ENCODE data around the gene PROKR2. TPM values are rescaled to one million over a fixed set of nuclear protein-coding genes. Genes with fewer than 3 reads are reported as not detected.

PROKR2 gene
- total RNA-seq, 2 donors from 2014 or later: not detected

DNA sequence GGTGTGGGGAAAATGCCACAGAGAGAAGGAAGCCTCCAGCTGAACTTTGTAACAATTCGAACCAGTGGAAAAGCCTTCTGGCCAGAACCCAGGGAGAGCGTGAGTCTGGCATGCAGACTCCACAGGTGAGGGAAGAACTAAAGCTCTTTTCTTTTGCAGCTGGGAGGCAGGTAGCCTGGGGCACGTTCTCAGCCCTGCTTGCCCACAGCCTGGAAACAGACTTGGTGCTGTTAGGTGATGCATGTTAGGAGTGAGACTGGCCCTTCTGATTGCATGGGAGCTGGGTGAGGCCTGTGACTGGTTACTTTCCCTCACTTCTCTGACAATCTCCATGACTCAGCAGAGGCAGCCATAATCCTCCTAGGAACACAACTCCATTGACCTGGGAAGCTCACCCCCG is 34.2 kb downstream of the PROKR2 start:
- Histone ChIP-seq H3K27ac (no peak overlapping the region), H3K4me3 (no peak overlapping the region), H3K9me3 (no peaks in the 10 kb centered on the region), H3K4me1 (no peaks in the 10 kb centered on the region), H3K9ac (ENCODE audit: low read depth in 2 of 2, low read length in 2 of 2) (no peak overlapping the region), H3K36me3 (no peaks in the 10 kb centered on the region), H3K27me3 (no peaks in the 10 kb centered on the region)
- DNase-seq: no peak
- TF ChIP-seq, protein P1, sequence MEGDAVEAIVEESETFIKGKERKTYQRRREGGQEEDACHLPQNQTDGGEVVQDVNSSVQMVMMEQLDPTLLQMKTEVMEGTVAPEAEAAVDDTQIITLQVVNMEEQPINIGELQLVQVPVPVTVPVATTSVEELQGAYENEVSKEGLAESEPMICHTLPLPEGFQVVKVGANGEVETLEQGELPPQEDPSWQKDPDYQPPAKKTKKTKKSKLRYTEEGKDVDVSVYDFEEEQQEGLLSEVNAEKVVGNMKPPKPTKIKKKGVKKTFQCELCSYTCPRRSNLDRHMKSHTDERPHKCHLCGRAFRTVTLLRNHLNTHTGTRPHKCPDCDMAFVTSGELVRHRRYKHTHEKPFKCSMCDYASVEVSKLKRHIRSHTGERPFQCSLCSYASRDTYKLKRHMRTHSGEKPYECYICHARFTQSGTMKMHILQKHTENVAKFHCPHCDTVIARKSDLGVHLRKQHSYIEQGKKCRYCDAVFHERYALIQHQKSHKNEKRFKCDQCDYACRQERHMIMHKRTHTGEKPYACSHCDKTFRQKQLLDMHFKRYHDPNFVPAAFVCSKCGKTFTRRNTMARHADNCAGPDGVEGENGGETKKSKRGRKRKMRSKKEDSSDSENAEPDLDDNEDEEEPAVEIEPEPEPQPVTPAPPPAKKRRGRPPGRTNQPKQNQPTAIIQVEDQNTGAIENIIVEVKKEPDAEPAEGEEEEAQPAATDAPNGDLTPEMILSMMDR (IDR thresholded peaks at IDR 0.05): no peak
- intact Hi-C loops (cut with DNase I): no loop called here

DNA sequence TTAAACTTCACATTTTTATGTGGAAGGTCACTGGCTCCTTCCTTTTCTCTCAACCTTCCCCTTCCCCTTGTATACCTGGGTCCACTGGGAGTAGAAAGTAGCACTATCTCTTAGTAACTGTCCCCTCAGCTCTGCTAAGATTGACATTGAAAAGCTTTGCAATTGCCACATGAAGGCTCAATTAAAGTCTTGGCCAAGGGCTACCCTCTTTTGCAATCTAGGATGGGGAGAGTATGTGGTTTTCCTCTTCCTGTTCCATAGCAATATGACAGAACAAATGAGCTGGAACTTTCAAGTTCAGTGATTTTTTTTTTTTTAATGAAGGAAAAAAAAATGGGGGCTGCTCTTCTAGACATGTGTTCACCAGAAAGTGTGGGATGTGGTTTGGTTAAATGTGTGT is 37.1 kb downstream of the PROKR2 start:
- Histone ChIP-seq H3K9me3 (no peaks in the 10 kb centered on the region), H3K4me1 (no peaks in the 10 kb centered on the region), H3K4me3 (no peak overlapping the region), H3K36me3 (no peaks in the 10 kb centered on the region), H3K9ac (ENCODE audit: low read depth in 2 of 2, low read length in 2 of 2) (no peak overlapping the region), H3K27me3 (no peaks in the 10 kb centered on the region), H3K27ac (no peak overlapping the region)
- TF ChIP-seq, protein P1 (IDR thresholded peaks at IDR 0.05): no peak
- intact Hi-C loops (cut with DNase I): no loop called here
- no peak for DNase-seq

DNA sequence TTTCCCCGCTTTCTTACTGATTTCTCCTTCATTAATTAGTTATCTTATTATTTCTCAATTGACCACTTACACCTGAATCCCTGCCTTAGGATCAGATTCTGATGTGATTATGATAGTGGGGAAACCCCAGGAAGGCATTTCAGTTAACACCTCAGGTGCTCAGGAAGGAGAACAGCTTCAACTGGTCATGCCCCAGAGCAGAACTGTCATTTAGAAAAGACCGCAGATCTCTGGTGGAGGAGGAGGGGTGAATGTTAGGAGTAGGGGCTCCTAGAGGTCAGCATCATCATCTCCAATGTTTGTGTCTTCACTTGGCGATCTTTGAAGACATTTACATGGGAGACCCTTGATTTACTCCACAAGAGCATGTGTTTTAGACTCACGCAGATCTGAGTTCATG is 44.5 kb downstream of the PROKR2 start:
- Histone ChIP-seq H3K36me3 (no peaks in the 10 kb centered on the region), H3K4me3 (no peak overlapping the region), H3K27me3 (no peaks in the 10 kb centered on the region), H3K9me3 (no peaks in the 10 kb centered on the region), H3K27ac (no peak overlapping the region), H3K9ac (ENCODE audit: low read depth in 2 of 2, low read length in 2 of 2) (no peak overlapping the region), H3K4me1 (no peaks in the 10 kb centered on the region)
- no peak for DNase-seq
- TF ChIP-seq, protein P1 (IDR thresholded peaks at IDR 0.05): no peak
- intact Hi-C loops (cut with DNase I): no loop called here

DNA sequence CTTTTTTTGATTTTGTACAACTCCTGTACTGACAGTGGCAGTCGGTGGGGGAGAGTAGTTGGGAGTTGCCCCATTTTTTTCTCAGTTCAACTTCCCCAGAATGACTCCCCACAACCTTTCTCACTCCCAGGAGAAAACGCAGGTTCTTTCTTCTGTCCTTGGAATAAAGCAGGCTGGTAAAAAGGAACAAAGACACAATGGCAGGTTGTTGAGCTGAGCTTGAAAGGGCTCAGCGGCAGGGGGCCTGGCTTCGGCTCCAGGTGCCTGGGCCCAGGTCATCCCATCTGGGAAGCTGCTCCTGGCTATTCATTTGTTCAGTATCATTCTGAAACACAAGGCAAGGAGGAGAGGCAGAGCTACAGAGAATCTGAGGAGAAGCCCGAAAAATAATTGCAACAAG is 46.2 kb downstream of the PROKR2 start:
- H3K9me3 ChIP-seq: no peaks in the 10 kb centered on the region
- intact Hi-C loops (cut with DNase I): no loop called here
- no peak for DNase-seq
- no peak overlapping the region for H3K4me3 ChIP-seq
- no peaks in the 10 kb centered on the region for H3K4me1 ChIP-seq
- no peak overlapping the region for H3K27ac ChIP-seq
- no peaks in the 10 kb centered on the region for H3K36me3 ChIP-seq
- TF ChIP-seq, protein P1 (IDR thresholded peaks at IDR 0.05): no peak
- no peaks in the 10 kb centered on the region for H3K27me3 ChIP-seq
- no peak overlapping the region for H3K9ac ChIP-seq (ENCODE audit: low read depth in 2 of 2, low read length in 2 of 2)

DNA sequence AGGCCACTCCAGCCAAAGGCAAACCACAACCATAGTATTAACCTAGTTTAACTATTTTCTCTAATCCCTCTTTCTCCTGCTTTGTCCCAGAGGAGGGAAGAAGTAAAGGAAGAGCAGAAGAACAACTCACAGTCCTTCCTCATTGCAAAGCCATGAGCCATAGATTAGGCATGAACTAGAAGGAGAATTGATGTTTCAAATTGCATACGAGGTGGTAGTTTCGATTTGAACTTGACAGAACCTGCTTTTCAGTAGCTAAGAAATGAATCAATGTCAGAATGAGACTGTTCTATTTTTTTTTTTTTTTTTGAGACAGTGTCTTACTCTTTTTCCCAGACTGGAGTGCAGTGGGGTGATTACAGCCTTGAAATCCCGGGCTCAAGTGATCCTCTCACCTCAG is 48.3 kb downstream of the PROKR2 start:
- Histone ChIP-seq H3K27ac (no peak overlapping the region), H3K4me3 (no peak overlapping the region), H3K9ac (ENCODE audit: low read depth in 2 of 2, low read length in 2 of 2) (no peak overlapping the region), H3K4me1 (no peaks in the 10 kb centered on the region), H3K9me3 (no peaks in the 10 kb centered on the region), H3K36me3 (no peaks in the 10 kb centered on the region), H3K27me3 (no peaks in the 10 kb centered on the region)
- intact Hi-C loops (cut with DNase I): no loop called here
- no peak for DNase-seq
- TF ChIP-seq, protein P1 (IDR thresholded peaks at IDR 0.05): no peak

DNA sequence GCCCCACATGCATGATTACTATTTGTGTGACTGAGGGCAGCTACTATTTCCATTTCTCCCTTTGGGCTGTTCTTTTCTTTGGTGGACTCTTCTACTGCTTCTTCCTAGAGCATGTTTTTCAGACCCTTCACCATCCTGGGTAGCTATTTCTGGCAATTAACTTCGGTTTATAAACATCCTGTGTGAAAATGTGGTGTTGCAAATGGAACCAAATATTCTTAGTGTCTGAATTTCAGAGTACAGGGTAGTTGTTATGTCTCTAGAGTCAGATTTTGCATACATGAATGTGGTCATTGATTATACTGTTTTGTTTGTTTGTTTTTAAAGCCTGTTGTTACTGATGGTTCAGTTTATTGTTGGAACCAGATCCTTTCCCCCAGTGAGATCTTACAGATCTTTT is 49.7 kb downstream of the PROKR2 start:
- Histone ChIP-seq H3K36me3 (no peaks in the 10 kb centered on the region), H3K27me3 (no peaks in the 10 kb centered on the region), H3K9ac (ENCODE audit: low read depth in 2 of 2, low read length in 2 of 2) (no peak overlapping the region), H3K9me3 (no peaks in the 10 kb centered on the region), H3K27ac (no peak overlapping the region), H3K4me3 (no peak overlapping the region), H3K4me1 (no peaks in the 10 kb centered on the region)
- intact Hi-C loops (cut with DNase I): no loop called here
- TF ChIP-seq, protein P1 (IDR thresholded peaks at IDR 0.05): no peak
- no peak for DNase-seq

Measured in colonic mucosa (tissue), 4 donors.